Heart right ventricle (tissue), 16 donors: ENCODE measurements around the gene FAM184A. TPM values are rescaled to one million over a fixed set of nuclear protein-coding genes. Genes with fewer than 3 reads are reported as not detected.

Experiments
- ATAC-seq, 8 donors: fragments of 200-7000 bp; cut with Tn5 transposase; one replicate each; pipeline ENCODE4 v1.9.1; 2020; ENCODE audit warnings: mild to moderate bottlenecking in 8 of 8, moderate library complexity in 8 of 8, moderate number of reproducible peaks in 1 of 8
- DNase-seq, 2 donors: peaks; one replicate each; pipeline ENCODE4 v3.0.0-alpha.2; 2020
- H3K27ac ChIP-seq, 10 donors: fragments of 200-600 bp; sonication (generic) in 2 of 10; one replicate each; pipeline versions ENCODE4 v1.5.0 to v1.8.0; 2020 to 2022; ENCODE audit warnings: mild to moderate bottlenecking in 3 of 10
- H3K27me3 ChIP-seq, 7 donors: fragments of 200-600 bp; one replicate each; pipeline ENCODE4 v1.8.0; 2021 to 2022; ENCODE audit warnings: mild to moderate bottlenecking in 2 of 7
- H3K36me3 ChIP-seq, 9 donors: fragments of 200-600 bp; sonication (generic) in 1 of 9; one replicate each; pipeline versions ENCODE4 v1.5.0 to v1.8.0; 2020 to 2022; ENCODE audit warnings: mild to moderate bottlenecking in 2 of 9
- H3K4me1 ChIP-seq, 9 donors: fragments of 200-600 bp; sonication (generic) in 1 of 9; one replicate each; pipeline versions ENCODE4 v1.5.0 to v1.8.0; 2020 to 2022; ENCODE audit warnings: mild to moderate bottlenecking in 4 of 9
- H3K4me3 ChIP-seq, 10 donors: fragments of 200-600 bp; sonication (generic) in 2 of 10; one replicate each; pipeline versions ENCODE4 v1.5.0 to v1.8.0; 2020 to 2022; ENCODE audit warnings: mild to moderate bottlenecking in 7 of 10, moderate library complexity in 2 of 10
- H3K9me3 ChIP-seq, 11 donors: fragments of 200-600 bp in 10 of 11; sonication (generic) in 2 of 11; one replicate each; pipeline versions ENCODE4 v1.5.0 to v1.8.0; 2013 to 2022; ENCODE audit warnings: mild to moderate bottlenecking in 2 of 11, control low read depth in 1 of 11, moderate library complexity in 1 of 11
- CTCF ChIP-seq, 9 donors: fragments of 200-600 bp; sonication (generic) in 2 of 9; IDR thresholded peaks; one replicate each; pipeline versions ENCODE4 v1.5.0 to v1.8.0; 2021 to 2022; ENCODE audit warnings: antibody characterized with exemption in 9 of 9, mild to moderate bottlenecking in 5 of 9, moderate library complexity in 1 of 9
- whole genome bisulfite sequencing, 2 donors: extraction: QIAGEN DNeasy Blood & Tissue Kit; methylation state at CpG; one replicate each; pipeline ENCODE4 v1.1.7; 2013; ENCODE audit warnings: inconsistent platforms in 1 of 2; 5-methylcytosine and 5-hydroxymethylcytosine counted together
- intact Hi-C, 10 donors: fragments of 100-400 bp; cut with DNase I; formaldehyde crosslinking; loops; one replicate each; pipeline versions ENCODE4 v1.11.1 to v1.14.2; 2022
- polyA plus RNA-seq, 2 donors: library from polyadenylated mRNA; stranded (reverse); fragments of 200-250 nt; gene quantifications; one replicate each; pipeline ENCODE4 v1.2.3, GENCODE V29; 2013
- total RNA-seq, 10 donors: library from RNA; stranded (reverse); fragmentation: NEBNext Ultra II Directional in 3 of 10; extraction: Animal tissue kit (Norgen Biotek cat#: 25700) in 3 of 10; gene quantifications; one replicate each; pipeline versions ENCODE4 v1.2.1 to v1.2.4, GENCODE V29; 2021 to 2023
- donor health status: Arrhythmogenic right ventricular cardiomyopathy.
- donor health status: ischemic (EF 13 %, LVEDD 7.1; RV severe dilation, severe dysfunction).
- donor health status: healthy with polysubstance abuse.
- donor health status: DM: no; HTN: yes; CAD: no.
- donor health status: DM: no; HTN: no; CAD: no.
- donor health status: ischemic (EF 25% LVEDD 6.9; RV normal size, moderate dysfunction).
- donor health status: ischemic (EF 25% LVEDD 5.7; RV mildly dilated, moderate dysfunction).
- donor health status: healthy.
- donor health status: DM: yes; HTN: yes; CAD: no.
- donor health status: Ischemic cardiomyopathy.
- donor health status: ischemic (EF 35%, LVEDD 5.7; RV mildly dilated, moderate dysfunction).
- donor health status: nonischemic (EF 11% LVEDD 7.7; RV severe dilation, severe dysfunction).
- donor health status: DM: yes; HTN: yes; CAD: no.
- donor health status: PGD.
- donor health status: ischemic (EF 29% LVEDD 5.4; RV normal size, mild dysfunction).
- donor health status: nonischemic (EF 23%, LVEDD 6.1; RV moderate dilation, normal function).

The FAM184A gene
- total and polyA plus RNA-seq, 12 donors = 0.16 to 3.0 (median 0.42) TPM

- WGBS, 2 donors = 75 to 91% methylated on average over 1 of the region's 1 CpG
- intact Hi-C loops = no loop called here
- no peak for TF ChIP-seq CTCF (IDR thresholded peaks at IDR 0.05)
- DNase-seq (no peak), ATAC-seq (no peak)
- Histone ChIP-seq H3K27me3 (no peaks in the 10 kb centered on the region), H3K27ac (no peak overlapping the region), H3K4me1 (no peaks in the 10 kb centered on the region), H3K4me3 (no peak overlapping the region), H3K36me3 (no peaks in the 10 kb centered on the region), H3K9me3 (no peaks in the 10 kb centered on the region)
Observed at GRCh38 chr6:119043265-119043664, 35.2 kb downstream of the FAM184A start.

GRCh38 chr6:119040636-119041035 is 37.8 kb downstream of the FAM184A start:
- WGBS, 2 donors = 78 to 86% methylated on average over 6 of the region's 6 CpGs
- H3K27ac ChIP-seq = no peak overlapping the region
- no peaks in the 10 kb centered on the region for H3K27me3 ChIP-seq
- no peaks in the 10 kb centered on the region for H3K36me3 ChIP-seq
- no peak overlapping the region for H3K4me3 ChIP-seq
- H3K4me1 ChIP-seq = peaks cover 0 to 8% (median 0%) of the 10 kb centered on the region in 9 donors
- DNase-seq (no peak), ATAC-seq (no peak)
- H3K9me3 ChIP-seq = no peaks in the 10 kb centered on the region
- intact Hi-C loops = no loop called here
- no peak for TF ChIP-seq CTCF (IDR thresholded peaks at IDR 0.05)

GRCh38 chr6:119040229-119040628 is 38.2 kb downstream of the FAM184A start:
- ATAC-seq = no peak
- Histone ChIP-seq H3K4me3 (no peak overlapping the region), H3K36me3 (no peaks in the 10 kb centered on the region), H3K4me1 (peaks cover 0 to 12% (median 3%) of the 10 kb centered on the region in 9 donors), H3K27me3 (no peaks in the 10 kb centered on the region), H3K9me3 (no peaks in the 10 kb centered on the region), H3K27ac (no peak overlapping the region)
- intact Hi-C loops = no loop called here
- 86 to 89% methylated on average over 8 of the region's 8 CpGs for WGBS, 2 donors
- DNase-seq = no peak
- TF ChIP-seq CTCF (IDR thresholded peaks at IDR 0.05) = no peak

GRCh38 chr6:119037941-119038623 is 40.4 kb downstream of the FAM184A start:
- H3K4me1 ChIP-seq = peaks cover 0 to 21% (median 9%) of the 10 kb centered on the region in 9 donors
- DNase-seq (no peak), ATAC-seq (no peak)
- no peaks in the 10 kb centered on the region for H3K27me3 ChIP-seq
- intact Hi-C loops = no loop called here
- H3K27ac ChIP-seq = no peak overlapping the region
- no peak for TF ChIP-seq CTCF (IDR thresholded peaks at IDR 0.05)
- no peaks in the 10 kb centered on the region for H3K36me3 ChIP-seq
- WGBS, 2 donors = 72 to 80% methylated on average over 4 of the region's 4 CpGs
- no peak overlapping the region for H3K4me3 ChIP-seq
- no peaks in the 10 kb centered on the region for H3K9me3 ChIP-seq
